Activated naive CD4-positive, alpha-beta T cell (primary cell): ENCODE results near the gene CHDH.

Experiments used
- DNase-seq, 4 experiments: peaks; one replicate each; lab custom pipeline; 2025; lab: John Stamatoyannopoulos, UW

Gene CHDH

GRCh38 chr3:53823956-53824657, 22.1 kb downstream of the CHDH start:
- no peak for DNase-seq

- no peak for DNase-seq
Measured at GRCh38 chr3:53823026-53823955, 22.9 kb downstream of the CHDH start.

GRCh38 chr3:53822331-53822741, 23.9 kb downstream of the CHDH start:
- DNase-seq: no peak

GRCh38 chr3:53821631-53822121, 24.5 kb downstream of the CHDH start:
- no peak for DNase-seq

GRCh38 chr3:53820756-53821580, 25.3 kb downstream of the CHDH start:
- no peak for DNase-seq

- DNase-seq: no peak
Measured at GRCh38 chr3:53820084-53820483, 26.1 kb downstream of the CHDH start.

- no peak for DNase-seq
Measured at GRCh38 chr3:53819163-53819868, 26.9 kb downstream of the CHDH start.

GRCh38 chr3:53818221-53819162, 27.7 kb downstream of the CHDH start:
- DNase-seq: no peak

- DNase-seq: no peak
Measured at GRCh38 chr3:53817809-53818208, 28.4 kb downstream of the CHDH start.

GRCh38 chr3:53817211-53817610, 29.0 kb downstream of the CHDH start:
- DNase-seq: no peak

- no peak for DNase-seq
Measured at GRCh38 chr3:53816425-53816824, 29.8 kb downstream of the CHDH start.

GRCh38 chr3:53815651-53816050, 30.6 kb downstream of the CHDH start:
- no peak for DNase-seq

- DNase-seq: no peak
Measured at GRCh38 chr3:53815067-53815466, 31.2 kb downstream of the CHDH start.

- no peak for DNase-seq
Measured at GRCh38 chr3:53813876-53814275, 32.3 kb downstream of the CHDH start.

- DNase-seq: no peak
Measured at GRCh38 chr3:53813229-53813628, 33.0 kb downstream of the CHDH start.

GRCh38 chr3:53812434-53812833, 33.8 kb downstream of the CHDH start:
- DNase-seq: no peak

- DNase-seq: no peak
Measured at GRCh38 chr3:53811143-53811927, 34.9 kb downstream of the CHDH start.

GRCh38 chr3:53809764-53810400, 36.3 kb downstream of the CHDH start:
- DNase-seq: no peak

- no peak for DNase-seq
Measured at GRCh38 chr3:53809267-53809666, 37.0 kb downstream of the CHDH start.
